GM18505 (cell line): ENCODE data around the gene FURIN.

Experiments
- ATAC-seq: cut with Tn5 transposase; IDR thresholded peaks from one replicate; pipeline ENCODE4 v1.9.1; 2021; ENCODE audit not compliant: unreplicated experiment
- POLR2A ChIP-seq: IDR thresholded peaks from 4 replicates; pipeline ENCODE4 v1.6.1; 2011; ENCODE audit warnings: borderline replicate concordance; ENCODE audit not compliant: insufficient read depth, insufficient read length; ENCODE audit errors: extremely low read depth

Gene FURIN

DNA sequence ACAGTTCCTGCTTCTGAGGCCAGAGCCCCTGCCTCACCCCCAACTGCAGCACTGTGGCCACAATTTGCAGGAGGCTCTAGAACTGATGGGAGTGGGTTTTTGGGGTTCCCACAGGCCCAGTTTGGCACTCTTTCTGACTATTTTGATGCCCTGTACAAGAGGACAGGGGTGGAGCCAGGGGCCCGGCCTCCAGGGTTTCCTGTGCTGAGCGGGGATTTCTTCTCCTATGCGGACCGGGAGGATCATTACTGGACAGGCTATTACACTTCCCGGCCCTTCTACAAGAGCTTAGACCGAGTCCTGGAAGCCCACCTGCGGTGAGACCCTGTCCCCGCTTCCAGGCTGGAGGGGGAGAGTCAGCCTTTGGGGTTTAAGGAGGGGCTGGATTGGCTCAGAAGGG lies 41.6 kb downstream of the FURIN start:
- no peak for TF ChIP-seq POLR2A
- no peak for ATAC-seq

DNA sequence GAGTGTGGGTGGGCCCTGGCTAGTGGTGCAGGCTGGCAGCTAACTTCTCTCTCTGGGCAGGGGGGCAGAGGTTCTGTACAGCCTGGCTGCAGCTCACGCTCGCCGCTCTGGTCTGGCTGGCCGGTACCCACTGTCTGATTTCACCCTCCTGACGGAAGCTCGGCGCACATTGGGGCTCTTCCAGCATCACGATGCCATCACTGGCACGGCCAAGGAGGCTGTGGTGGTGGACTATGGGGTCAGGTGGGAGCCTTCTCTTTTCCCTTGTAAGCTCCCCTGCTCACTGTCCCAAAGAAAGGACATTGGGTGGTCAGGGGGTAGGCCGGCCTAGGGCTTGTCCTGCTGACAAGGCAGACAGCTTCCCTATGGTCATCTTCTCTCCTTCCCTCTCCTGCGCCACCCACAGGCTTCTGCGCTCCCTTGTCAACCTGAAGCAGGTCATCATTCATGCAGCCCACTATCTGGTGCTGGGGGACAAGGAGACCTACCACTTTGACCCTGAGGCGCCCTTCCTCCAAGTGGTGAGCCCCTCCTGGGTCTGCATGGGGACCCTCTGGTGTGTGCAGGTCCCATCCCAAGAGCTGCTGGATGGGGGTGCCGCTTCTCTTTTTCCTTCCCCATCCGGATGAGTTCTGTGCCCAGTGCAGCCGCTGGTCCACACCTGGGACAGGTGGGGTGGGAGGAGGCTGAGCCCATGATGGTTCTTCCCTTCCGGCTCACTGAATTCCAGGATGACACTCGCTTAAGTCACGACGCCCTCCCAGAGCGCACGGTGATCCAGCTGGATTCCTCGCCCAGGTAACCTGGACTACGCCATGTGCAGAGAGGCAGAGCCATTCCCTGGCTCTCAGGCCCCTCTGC lies 42.3 kb downstream of the FURIN start:
- no peak for TF ChIP-seq POLR2A
- ATAC-seq = no peak

DNA sequence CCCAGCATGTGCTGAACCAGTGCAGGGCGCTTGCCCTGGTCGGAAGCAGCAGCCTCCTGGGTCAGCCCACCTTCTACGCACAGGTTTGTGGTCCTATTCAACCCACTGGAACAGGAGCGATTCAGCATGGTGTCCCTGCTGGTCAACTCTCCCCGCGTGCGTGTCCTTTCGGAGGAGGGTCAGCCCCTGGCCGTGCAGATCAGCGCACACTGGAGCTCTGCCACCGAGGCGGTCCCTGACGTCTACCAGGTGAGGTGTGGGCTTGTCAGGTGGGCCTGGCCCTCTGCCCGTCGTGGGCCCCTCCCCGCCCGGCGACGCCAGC lies 42.9 kb downstream of the FURIN start:
- no peak for ATAC-seq
- no peak for TF ChIP-seq POLR2A

DNA sequence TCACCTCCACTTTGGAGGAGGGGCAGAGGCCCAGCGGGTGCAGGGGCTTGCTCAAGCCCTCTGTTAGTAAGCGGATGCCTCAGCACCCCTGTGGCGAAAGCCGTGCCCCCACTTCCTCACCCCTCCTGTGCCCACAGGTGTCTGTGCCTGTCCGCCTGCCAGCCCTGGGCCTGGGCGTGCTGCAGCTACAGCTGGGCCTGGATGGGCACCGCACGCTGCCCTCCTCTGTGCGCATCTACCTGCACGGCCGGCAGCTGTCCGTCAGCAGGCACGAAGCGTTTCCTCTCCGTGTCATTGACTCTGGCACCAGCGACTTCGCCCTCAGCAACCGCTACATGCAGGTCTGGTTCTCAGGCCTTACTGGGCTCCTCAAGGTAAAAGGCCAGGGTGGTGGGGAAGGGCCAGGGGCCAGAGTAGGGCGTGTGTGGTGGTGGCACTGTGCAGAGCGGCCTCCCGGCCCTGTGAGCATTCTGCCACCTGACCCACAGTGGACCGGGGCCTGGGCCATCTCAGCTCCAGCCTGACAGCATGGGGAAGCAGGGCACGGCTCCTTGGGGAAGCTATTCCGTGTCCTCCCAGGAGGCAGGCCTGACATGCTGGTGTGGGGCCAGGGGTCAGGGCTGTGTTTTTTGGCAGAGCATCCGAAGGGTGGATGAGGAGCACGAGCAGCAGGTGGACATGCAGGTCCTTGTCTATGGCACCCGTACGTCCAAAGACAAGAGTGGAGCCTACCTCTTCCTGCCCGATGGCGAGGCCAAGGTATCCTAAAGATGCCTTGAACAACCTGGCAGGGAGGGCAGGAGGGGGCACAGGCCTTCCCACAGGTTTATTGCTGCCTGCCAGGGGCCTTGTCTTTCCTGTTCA lies 43.8 kb downstream of the FURIN start:
- no peak for TF ChIP-seq POLR2A
- no peak for ATAC-seq

DNA sequence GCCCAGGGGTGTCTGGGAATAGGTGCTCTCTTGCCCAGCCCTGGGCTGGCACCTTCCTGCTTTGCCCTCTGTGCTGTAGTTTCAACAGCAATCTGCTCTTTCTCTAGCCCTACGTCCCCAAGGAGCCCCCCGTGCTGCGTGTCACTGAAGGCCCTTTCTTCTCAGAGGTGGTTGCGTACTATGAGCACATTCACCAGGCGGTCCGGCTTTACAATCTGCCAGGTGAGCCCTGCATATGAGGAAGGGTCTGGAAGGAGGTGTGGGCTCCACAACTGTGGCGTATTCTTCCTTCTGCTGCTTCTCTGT lies 44.3 kb downstream of the FURIN start:
- no peak for ATAC-seq
- no peak for TF ChIP-seq POLR2A

DNA sequence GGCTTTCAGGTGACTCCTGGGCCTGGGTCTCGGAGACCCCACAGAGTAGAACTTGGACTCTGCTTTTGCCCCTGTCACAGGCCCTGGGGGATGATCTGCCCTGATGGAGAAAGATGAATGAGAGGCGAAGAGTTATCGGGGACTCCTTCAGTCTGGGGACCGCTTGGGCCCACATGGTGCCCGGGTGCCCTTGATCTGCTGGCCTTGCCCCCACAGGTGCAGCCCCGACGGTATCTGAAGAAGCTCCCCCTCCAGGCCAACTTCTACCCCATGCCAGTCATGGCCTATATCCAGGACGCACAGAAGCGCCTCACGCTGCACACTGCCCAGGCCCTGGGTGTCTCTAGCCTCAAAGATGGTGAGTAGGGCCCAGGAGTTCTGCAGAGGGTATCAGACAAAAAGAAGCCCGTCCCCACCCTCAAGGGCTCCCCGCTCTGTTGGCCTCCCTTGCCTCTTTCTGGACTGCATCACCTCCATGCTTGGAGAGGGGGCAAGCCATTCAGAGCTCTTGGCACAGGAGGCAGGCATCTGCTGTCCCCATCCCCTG lies 45.1 kb downstream of the FURIN start:
- no peak for TF ChIP-seq POLR2A
- no peak for ATAC-seq

DNA sequence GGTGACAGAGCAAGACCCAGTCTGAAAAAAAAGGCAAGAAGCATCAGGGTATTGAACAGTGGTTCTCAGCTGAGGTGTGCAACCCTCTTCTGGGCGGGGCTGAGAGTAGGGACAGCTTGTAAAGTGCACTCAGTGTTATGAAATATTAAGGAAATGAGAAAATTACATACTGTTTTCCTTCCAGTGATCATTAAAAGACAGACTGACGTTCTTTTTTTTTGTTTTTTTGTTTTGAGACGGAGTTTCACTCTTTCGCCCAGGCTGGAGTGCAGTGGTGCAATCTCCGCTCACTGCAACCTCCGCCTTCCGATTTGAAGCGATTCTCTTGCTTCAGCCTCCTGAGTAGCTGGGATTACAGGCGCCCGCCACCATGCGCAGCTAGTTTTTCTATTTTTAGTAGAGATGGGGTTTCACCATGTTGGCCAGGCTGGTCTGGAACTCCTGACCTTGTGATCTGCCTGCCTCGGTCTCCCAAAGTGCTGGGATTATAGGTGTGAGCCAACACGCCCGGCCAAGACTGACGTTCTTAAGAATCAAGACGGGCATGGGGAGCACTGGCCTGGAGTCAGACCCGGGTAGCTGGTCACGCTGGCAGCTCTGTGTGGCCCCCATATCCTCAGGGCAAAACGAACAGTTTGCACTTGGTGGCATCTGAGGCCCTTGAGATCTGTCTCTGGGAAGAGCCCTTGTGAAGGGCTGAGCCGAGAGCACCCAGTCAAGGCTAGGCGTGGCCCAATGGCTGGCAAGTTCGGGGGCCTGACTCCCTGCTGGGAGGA lies 46.1 kb downstream of the FURIN start:
- ATAC-seq = no peak
- TF ChIP-seq POLR2A = no peak

DNA sequence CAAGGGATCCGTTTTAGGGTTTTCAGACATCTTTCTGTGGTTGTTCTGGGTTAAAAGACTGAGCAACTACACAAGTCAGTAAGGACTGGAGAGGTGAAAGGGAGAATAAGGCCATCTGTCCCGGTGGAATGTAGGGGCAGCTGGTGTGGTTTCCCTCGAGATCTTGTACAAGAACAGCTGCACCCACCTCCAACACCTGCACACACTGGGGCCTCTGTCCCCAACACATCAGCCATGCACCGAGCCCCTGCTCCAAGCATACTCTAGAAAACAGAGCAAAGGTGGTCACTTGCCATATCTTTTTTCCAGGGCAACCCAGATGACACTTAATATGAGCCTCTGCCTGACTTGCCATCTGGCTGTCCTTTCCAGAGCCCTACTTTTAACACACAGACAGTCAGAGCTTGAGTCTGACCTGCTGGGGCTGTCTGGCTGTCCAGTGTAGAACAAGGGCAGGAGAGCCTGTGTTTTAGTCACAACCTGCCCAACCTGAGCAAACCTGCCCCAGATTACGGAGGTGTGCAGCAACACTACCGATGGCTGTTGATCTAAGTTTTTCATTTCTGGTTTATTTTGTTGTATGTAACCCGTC lies 46.9 kb downstream of the FURIN start:
- no peak for TF ChIP-seq POLR2A
- ATAC-seq = no peak

DNA sequence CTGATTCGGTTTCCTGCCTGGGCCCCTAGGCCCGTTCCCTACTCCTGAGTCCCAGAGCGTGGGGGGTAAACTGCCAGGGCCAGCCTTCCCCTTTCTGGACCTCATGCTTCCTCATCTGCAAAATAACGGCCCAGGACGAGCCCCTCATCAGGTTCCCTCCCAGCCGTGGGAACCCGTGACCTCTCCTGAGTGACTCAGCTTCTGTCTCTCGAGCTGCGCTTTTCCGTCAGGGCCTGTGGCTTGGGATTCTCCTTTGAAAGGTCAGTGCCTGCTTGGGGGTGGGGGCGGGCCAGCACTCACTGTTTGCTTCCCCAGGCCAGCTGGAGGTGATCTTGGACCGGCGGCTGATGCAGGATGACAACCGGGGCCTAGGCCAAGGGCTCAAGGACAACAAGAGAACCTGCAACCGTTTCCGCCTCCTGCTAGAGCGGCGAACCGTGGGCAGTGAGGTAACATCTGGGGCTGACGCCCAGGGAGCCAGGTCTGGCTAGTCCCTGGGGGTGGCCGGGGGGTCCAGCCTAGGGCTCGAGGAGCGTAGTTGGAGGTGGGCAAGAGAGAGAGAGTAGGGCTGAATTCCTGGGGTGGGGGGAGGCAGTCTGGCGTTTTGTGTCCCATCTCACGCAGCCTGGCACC lies 47.5 kb downstream of the FURIN start:
- no peak for ATAC-seq
- TF ChIP-seq POLR2A = no peak

DNA sequence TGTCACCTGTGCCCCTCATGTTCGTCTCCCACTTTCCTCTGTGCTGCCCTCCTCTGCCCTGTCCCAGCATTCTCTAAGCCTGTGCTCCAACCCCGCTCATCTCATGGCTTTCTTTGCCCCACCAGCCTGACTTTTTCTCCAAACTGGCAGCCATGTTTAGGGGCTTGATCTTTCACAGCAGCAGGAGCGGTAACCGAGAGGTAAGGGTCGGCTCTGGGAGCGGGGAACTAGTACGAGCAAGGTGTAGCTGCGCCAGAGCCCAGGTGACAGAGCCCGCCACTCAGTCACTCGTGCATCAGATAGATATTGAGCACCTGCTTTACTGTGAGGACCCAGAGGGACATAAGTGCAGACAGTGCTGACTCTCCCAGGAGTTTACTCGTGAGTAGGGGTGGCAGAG lies 48.1 kb downstream of the FURIN start:
- no peak for TF ChIP-seq POLR2A
- no peak for ATAC-seq

DNA sequence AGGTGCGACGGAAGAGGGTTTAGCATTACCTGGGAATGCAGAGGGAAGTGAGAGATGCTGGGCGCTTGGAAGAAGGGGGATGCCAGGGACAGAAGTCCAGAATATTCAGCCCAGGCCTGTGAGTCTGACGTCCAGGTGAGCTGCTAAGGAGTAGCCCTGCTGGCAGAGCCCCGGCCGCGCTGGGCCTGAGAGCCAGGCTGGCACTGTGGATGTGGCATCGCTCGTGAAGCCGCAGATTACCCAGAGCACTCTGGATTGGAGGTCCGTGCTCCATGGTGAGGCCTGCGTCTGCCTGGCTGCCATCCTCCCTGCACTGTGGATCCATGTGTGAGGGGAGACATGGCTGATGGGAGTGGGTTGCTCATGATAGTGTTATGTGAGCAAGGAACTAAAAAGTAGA lies 49.2 kb downstream of the FURIN start:
- TF ChIP-seq POLR2A = no peak
- no peak for ATAC-seq

DNA sequence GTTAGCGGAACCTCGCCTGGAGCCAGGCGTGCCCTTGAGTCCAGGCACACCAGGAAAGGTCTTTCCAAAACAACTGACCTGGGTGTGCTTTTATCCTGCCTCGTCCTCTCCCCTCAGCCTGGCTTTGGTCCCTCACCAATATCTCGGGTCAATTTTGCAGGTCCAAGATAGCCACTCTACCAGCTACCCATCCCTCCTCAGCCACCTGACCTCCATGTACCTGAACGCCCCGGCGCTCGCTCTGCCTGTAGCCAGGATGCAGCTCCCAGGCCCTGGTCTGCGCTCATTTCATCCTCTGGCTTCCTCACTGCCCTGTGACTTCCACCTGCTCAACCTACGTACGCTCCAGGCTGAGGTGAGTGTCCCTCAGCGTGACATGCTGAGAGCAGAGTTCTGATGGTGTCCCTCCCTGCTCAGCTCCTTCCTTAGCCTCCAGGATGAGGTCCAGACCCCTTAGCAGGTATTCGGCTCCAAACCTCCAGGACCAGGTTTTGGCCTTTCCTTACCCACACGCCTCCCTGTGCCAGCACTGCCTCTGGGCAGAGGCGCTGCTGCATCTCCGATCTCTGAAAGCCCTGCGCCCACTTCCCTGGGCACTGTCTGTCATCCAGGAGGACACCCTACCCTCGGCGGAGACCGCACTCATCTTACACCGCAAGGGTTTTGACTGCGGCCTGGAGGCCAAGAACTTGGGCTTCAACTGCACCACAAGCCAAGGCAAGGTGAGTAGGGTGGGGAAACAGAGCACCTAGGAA lies 49.8 kb downstream of the FURIN start:
- no peak for TF ChIP-seq POLR2A

More for the DNA sequence above, 49.8 kb downstream of the FURIN start:
- no peak for ATAC-seq
